Measurements from ENCODE around the gene WDR86. TPM values are rescaled to one million over a fixed set of nuclear protein-coding genes. Genes with fewer than 3 reads are reported as not detected.

Gene WDR86
- total and polyA plus RNA-seq, 2 experiments from 2014 or later, result 9.1 to 59.1 TPM

DNA sequence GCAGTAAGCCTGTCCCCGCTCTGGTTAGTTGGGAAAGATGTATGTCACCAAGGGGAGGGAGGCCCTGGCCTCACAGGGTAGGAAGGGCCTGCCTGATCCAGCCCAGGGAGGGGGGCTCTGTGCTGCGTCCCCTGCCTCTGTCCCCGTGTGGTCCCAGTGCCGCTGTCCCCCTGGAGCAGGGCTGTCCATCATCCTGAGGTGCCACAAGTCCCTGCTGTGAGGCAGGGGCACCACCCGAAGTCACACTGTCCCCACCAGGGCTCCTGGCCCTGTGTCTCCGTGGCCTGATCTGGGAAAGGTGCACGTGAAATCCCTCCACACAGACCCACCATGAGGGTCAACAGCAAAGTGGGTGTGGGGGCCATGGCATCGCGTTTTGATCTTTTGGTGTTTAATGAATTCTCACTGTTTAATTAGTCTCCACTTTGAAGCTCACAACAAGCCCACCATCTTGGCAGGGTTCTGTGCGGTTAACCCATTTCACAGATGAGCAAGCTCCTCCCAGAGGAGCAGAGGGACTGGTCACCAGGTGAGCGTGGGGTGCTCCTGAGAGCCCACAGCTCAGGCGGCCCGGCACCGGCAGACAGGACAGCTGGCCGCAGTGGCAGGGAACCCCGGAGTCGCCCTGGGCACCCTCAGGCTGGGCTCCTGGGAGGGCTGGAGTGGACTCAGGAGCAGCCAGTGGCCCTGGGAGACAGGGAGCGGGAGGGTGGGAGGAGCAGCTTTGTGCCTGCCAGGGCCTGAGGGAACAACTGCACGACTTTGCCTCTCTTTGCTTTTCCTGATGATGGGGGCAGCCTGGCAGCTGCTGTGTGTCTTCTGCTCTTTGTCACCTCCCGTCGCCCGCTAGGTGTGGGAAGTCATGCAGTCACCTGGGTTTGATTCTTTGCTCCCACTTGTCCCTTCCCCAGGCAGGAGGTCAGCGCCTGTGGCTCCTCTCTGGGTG lies 42.1 kb upstream of the WDR86 start:
- Mint-ChIP-seq H3K27ac (no peak overlapping the region), H3K27me3 (ENCODE audit: insufficient read depth, low read depth, poor library complexity) (peaks cover 17% of the 10 kb centered on the region), H3K4me1 (peaks cover 39% of the 10 kb centered on the region), H3K36me3 (ENCODE audit: low read depth) (peaks cover 14% of the 10 kb centered on the region), H3K4me3 (no peak overlapping the region), H3K9me3 (peaks cover 6% of the 10 kb centered on the region; the same call in 2 of the 3 replicates)
- no peak overlapping the region for H3K4me3 ChIP-seq
- peaks cover 3% of the 10 kb centered on the region; the same call in 1 of the 2 replicates for H3K9me2 ChIP-seq (ENCODE audit: insufficient read depth)
- H3K4me1 ChIP-seq (ENCODE audit: insufficient read depth), result peaks cover 24% of the 10 kb centered on the region
- no peaks in the 10 kb centered on the region for H3K36me3 ChIP-seq (ENCODE audit: insufficient read depth)
- H3F3A ChIP-seq (replicated peaks; ENCODE audit: low read depth), result 0 out of 2 replicates have a peak, but pooled peaks cover 4% of the 10 kb centered on the region
- no peak overlapping the region for H3K4me2 ChIP-seq
- no peak overlapping the region for H3K27ac ChIP-seq (ENCODE audit: low read depth)
- H3K27me3 ChIP-seq (ENCODE audit: insufficient read depth), result peaks cover 12% of the 10 kb centered on the region
- TF ChIP-seq EZH2phosphoT487 (IDR thresholded peaks at IDR 0.05; ENCODE audit: unreplicated experiment), result no peak
- TF ChIP-seq STAT1 (IDR thresholded peaks at IDR 0.05; ENCODE audit: unreplicated experiment), result no peak
- TF ChIP-seq, protein P1, sequence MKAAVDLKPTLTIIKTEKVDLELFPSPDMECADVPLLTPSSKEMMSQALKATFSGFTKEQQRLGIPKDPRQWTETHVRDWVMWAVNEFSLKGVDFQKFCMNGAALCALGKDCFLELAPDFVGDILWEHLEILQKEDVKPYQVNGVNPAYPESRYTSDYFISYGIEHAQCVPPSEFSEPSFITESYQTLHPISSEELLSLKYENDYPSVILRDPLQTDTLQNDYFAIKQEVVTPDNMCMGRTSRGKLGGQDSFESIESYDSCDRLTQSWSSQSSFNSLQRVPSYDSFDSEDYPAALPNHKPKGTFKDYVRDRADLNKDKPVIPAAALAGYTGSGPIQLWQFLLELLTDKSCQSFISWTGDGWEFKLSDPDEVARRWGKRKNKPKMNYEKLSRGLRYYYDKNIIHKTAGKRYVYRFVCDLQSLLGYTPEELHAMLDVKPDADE (IDR thresholded peaks at IDR 0.05), result no peak
- TF ChIP-seq POLR2AphosphoS5 (IDR thresholded peaks at IDR 0.05; ENCODE audit: low read depth), result no peak
- no peak for TF ChIP-seq JUNB (IDR thresholded peaks at IDR 0.05; ENCODE audit: unreplicated experiment)
- TF ChIP-seq, protein P2, sequence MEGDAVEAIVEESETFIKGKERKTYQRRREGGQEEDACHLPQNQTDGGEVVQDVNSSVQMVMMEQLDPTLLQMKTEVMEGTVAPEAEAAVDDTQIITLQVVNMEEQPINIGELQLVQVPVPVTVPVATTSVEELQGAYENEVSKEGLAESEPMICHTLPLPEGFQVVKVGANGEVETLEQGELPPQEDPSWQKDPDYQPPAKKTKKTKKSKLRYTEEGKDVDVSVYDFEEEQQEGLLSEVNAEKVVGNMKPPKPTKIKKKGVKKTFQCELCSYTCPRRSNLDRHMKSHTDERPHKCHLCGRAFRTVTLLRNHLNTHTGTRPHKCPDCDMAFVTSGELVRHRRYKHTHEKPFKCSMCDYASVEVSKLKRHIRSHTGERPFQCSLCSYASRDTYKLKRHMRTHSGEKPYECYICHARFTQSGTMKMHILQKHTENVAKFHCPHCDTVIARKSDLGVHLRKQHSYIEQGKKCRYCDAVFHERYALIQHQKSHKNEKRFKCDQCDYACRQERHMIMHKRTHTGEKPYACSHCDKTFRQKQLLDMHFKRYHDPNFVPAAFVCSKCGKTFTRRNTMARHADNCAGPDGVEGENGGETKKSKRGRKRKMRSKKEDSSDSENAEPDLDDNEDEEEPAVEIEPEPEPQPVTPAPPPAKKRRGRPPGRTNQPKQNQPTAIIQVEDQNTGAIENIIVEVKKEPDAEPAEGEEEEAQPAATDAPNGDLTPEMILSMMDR (conservative IDR thresholded peaks at IDR 0.05; ENCODE audit: low read depth in 2 of 2), result no peak
- no peak for TF ChIP-seq ZNF114 (CRISPR knock-in tag; IDR thresholded peaks at IDR 0.05)
- TF ChIP-seq, protein P3, sequence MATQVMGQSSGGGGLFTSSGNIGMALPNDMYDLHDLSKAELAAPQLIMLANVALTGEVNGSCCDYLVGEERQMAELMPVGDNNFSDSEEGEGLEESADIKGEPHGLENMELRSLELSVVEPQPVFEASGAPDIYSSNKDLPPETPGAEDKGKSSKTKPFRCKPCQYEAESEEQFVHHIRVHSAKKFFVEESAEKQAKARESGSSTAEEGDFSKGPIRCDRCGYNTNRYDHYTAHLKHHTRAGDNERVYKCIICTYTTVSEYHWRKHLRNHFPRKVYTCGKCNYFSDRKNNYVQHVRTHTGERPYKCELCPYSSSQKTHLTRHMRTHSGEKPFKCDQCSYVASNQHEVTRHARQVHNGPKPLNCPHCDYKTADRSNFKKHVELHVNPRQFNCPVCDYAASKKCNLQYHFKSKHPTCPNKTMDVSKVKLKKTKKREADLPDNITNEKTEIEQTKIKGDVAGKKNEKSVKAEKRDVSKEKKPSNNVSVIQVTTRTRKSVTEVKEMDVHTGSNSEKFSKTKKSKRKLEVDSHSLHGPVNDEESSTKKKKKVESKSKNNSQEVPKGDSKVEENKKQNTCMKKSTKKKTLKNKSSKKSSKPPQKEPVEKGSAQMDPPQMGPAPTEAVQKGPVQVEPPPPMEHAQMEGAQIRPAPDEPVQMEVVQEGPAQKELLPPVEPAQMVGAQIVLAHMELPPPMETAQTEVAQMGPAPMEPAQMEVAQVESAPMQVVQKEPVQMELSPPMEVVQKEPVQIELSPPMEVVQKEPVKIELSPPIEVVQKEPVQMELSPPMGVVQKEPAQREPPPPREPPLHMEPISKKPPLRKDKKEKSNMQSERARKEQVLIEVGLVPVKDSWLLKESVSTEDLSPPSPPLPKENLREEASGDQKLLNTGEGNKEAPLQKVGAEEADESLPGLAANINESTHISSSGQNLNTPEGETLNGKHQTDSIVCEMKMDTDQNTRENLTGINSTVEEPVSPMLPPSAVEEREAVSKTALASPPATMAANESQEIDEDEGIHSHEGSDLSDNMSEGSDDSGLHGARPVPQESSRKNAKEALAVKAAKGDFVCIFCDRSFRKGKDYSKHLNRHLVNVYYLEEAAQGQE (IDR thresholded peaks at IDR 0.05; ENCODE audit: unreplicated experiment), result no peak
- no peak for TF ChIP-seq NANOG (IDR thresholded peaks at IDR 0.05; ENCODE audit: borderline replicate concordance)
- TF ChIP-seq ZNF331 (CRISPR knock-in tag; IDR thresholded peaks at IDR 0.05; ENCODE audit: low read depth), result no peak
- TF ChIP-seq CREB1 (CRISPR knock-in tag; IDR thresholded peaks at IDR 0.05; ENCODE audit: low read depth), result no peak
- TF ChIP-seq, protein P4, sequence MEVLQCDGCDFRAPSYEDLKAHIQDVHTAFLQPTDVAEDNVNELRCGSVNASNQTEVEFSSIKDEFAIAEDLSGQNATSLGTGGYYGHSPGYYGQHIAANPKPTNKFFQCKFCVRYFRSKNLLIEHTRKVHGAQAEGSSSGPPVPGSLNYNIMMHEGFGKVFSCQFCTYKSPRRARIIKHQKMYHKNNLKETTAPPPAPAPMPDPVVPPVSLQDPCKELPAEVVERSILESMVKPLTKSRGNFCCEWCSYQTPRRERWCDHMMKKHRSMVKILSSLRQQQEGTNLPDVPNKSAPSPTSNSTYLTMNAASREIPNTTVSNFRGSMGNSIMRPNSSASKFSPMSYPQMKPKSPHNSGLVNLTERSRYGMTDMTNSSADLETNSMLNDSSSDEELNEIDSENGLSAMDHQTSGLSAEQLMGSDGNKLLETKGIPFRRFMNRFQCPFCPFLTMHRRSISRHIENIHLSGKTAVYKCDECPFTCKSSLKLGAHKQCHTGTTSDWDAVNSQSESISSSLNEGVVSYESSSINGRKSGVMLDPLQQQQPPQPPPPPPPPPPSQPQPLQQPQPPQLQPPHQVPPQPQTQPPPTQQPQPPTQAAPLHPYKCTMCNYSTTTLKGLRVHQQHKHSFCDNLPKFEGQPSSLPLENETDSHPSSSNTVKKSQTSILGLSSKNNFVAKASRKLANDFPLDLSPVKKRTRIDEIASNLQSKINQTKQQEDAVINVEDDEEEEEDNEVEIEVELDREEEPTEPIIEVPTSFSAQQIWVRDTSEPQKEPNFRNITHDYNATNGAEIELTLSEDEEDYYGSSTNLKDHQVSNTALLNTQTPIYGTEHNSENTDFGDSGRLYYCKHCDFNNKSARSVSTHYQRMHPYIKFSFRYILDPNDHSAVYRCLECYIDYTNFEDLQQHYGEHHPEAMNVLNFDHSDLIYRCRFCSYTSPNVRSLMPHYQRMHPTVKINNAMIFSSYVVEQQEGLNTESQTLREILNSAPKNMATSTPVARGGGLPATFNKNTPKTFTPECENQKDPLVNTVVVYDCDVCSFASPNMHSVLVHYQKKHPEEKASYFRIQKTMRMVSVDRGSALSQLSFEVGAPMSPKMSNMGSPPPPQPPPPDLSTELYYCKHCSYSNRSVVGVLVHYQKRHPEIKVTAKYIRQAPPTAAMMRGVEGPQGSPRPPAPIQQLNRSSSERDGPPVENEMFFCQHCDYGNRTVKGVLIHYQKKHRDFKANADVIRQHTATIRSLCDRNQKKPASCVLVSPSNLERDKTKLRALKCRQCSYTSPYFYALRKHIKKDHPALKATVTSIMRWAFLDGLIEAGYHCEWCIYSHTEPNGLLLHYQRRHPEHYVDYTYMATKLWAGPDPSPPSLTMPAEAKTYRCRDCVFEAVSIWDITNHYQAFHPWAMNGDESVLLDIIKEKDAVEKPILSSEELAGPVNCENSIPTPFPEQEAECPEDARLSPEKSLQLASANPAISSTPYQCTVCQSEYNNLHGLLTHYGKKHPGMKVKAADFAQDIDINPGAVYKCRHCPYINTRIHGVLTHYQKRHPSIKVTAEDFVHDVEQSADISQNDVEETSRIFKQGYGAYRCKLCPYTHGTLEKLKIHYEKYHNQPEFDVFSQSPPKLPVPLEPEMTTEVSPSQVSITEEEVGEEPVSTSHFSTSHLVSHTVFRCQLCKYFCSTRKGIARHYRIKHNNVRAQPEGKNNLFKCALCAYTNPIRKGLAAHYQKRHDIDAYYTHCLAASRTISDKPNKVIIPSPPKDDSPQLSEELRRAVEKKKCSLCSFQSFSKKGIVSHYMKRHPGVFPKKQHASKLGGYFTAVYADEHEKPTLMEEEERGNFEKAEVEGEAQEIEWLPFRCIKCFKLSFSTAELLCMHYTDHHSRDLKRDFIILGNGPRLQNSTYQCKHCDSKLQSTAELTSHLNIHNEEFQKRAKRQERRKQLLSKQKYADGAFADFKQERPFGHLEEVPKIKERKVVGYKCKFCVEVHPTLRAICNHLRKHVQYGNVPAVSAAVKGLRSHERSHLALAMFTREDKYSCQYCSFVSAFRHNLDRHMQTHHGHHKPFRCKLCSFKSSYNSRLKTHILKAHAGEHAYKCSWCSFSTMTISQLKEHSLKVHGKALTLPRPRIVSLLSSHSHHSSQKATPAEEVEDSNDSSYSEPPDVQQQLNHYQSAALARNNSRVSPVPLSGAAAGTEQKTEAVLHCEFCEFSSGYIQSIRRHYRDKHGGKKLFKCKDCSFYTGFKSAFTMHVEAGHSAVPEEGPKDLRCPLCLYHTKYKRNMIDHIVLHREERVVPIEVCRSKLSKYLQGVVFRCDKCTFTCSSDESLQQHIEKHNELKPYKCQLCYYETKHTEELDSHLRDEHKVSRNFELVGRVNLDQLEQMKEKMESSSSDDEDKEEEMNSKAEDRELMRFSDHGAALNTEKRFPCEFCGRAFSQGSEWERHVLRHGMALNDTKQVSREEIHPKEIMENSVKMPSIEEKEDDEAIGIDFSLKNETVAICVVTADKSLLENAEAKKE (CRISPR knock-in tag; IDR thresholded peaks at IDR 0.05), result no peak
- no peak for TF ChIP-seq EZH2 (IDR thresholded peaks at IDR 0.05; ENCODE audit: low read depth, unreplicated experiment)
- ATAC-seq (no peak), DNase-seq (ENCODE audit: low spot score) (no peak)
- no peaks in the 10 kb centered on the region for H4K20me1 ChIP-seq (replicated peaks; ENCODE audit: insufficient read depth)
- no peaks in the 10 kb centered on the region for H3K79me2 ChIP-seq (replicated peaks; ENCODE audit: insufficient read depth)
- no peak overlapping the region for H2AFZ ChIP-seq

Data from GM23338 (cell line).